Pancreas (tissue), 10 donors: ENCODE data around the gene UBAC2. TPM values are rescaled to one million over a fixed set of nuclear protein-coding genes. Genes with fewer than 3 reads are reported as not detected.
A peak's percentile ranks its signal among the peaks of the same experiment; 100 is the strongest.

Experiments used
- ATAC-seq, 4 donors: fragments of 200-7000 bp; cut with Tn5 transposase; one replicate each; pipeline versions ENCODE4 v1.8.0 to v1.9.1; 2020; ENCODE audit warnings: mild to moderate bottlenecking in 4 of 4, moderate library complexity in 4 of 4
- DNase-seq, 6 donors: peaks; one replicate each; pipeline ENCODE4 v3.0.0-alpha.2; 2020
- FAIRE-seq: peaks from 2 replicates; lab custom pipeline; 2012; peaks lifted over from hg19 to GRCh38; lab: Jason Lieb, UNC
- H3K27ac ChIP-seq, 4 donors: fragments of 200-600 bp; sonication (generic); 1 replicate in 3 of 4; 2 replicates in 1 of 4; pipeline versions ENCODE4 v1.5.0 to v1.8.0; 2020
- H3K27me3 ChIP-seq, 4 donors: fragments of 200-600 bp; one replicate each; pipeline ENCODE4 v1.8.0; 2021
- H3K36me3 ChIP-seq, 3 donors: fragments of 200-600 bp; sonication (generic) in 1 of 3; one replicate each; pipeline versions ENCODE4 v1.5.0 to v1.8.0; 2020 to 2021
- H3K4me1 ChIP-seq, 3 donors: fragments of 200-600 bp; one replicate each; pipeline ENCODE4 v1.8.0; 2021
- H3K4me3 ChIP-seq, 4 donors: fragments of 200-600 bp; sonication (generic) in 2 of 4; one replicate each; pipeline versions ENCODE4 v1.5.0 to v1.8.0; 2020 to 2021
- H3K9me3 ChIP-seq, 4 donors: fragments of 200-600 bp; one replicate each; pipeline ENCODE4 v1.8.0; 2021
- CTCF ChIP-seq, 4 donors: fragments of 200-600 bp; sonication (generic) in 3 of 4; IDR thresholded peaks; one replicate each; pipeline versions ENCODE4 v1.5.0 to v1.8.0; 2021; ENCODE audit warnings: antibody characterized with exemption in 4 of 4
- WGBS, 2 donors: extraction: QIAGEN DNeasy Blood & Tissue Kit; methylation state at CpG; one replicate each; pipeline ENCODE4 v1.1.7; 2013; 5-methylcytosine and 5-hydroxymethylcytosine counted together
- intact Hi-C, 3 donors: fragments of 100-400 bp; cut with DNase I; formaldehyde crosslinking; loops; one replicate each; pipeline versions ENCODE4 v1.11.1 to v1.14.2; 2022
- polyA plus RNA-seq, 2 donors: library from polyadenylated mRNA; stranded (reverse); fragments of 200-250 nt; gene quantifications; one replicate each; pipeline ENCODE4 v1.2.3, GENCODE V29; 2013
- total RNA-seq, 6 donors: library from RNA; stranded (reverse); fragmentation: NEBNext Ultra II Directional in 4 of 6; extraction: Animal tissue kit (Norgen Biotek cat#: 25700) in 4 of 6; gene quantifications; one replicate each; pipeline versions ENCODE4 v1.2.1 to v1.2.4, GENCODE V29; 2021 to 2023
- donor health status: healthy with polysubstance abuse.
- donor health status: DM: no; HTN: no; CAD: no; lungs with moderate emphysema.
- donor health status: DM: no; HTN: no; CAD: no.
- donor health status: control.
- donor health status: control.
- donor health status: Bipolar disorder and iron deficiency.
- donor health status: DM: yes; HTN: yes; CAD: no.
- donor health status: DM: no; HTN: no; CAD: no.
- donor health status: DM: no; HTN: no; CAD: no.
- donor health status: DM: yes; HTN: yes; CAD: no.

UBAC2 gene
- total and polyA plus RNA-seq, 8 donors, result 17.5 to 29.5 (median 26.9) TPM

- no peaks in the 10 kb centered on the region for H3K36me3 ChIP-seq
- ATAC-seq, result no peak
- FAIRE-seq, result no peak
- H3K9me3 ChIP-seq, result no peaks in the 10 kb centered on the region
- WGBS, 2 donors, result 61 to 62% methylated on average over 6 of the region's 6 CpGs
- no peaks in the 10 kb centered on the region for H3K27me3 ChIP-seq
- peaks cover 10 to 28% (median 16%) of the 10 kb centered on the region in 3 donors for H3K4me1 ChIP-seq
- TF ChIP-seq CTCF (IDR thresholded peaks at IDR 0.05), result no peak
- intact Hi-C loops, result no loop called here
- no peak overlapping the region for H3K27ac ChIP-seq
- H3K4me3 ChIP-seq, result no peak overlapping the region
- no peak for DNase-seq
These were observed 19.7 kb downstream of the UBAC2 start for GRCh38 chr13:99220199-99220935.

GRCh38 chr13:99221567-99222239, 21.0 kb downstream of the UBAC2 start:
- H3K9me3 ChIP-seq, result no peaks in the 10 kb centered on the region
- H3K27ac ChIP-seq, result no peak overlapping the region
- intact Hi-C loops, result no loop called here
- 90% methylated on average over 8 of the region's 8 CpGs for WGBS, 2 donors
- H3K4me3 ChIP-seq, result no peak overlapping the region
- H3K4me1 ChIP-seq, result peaks cover 10 to 28% (median 16%) of the 10 kb centered on the region in 3 donors
- no peak for DNase-seq
- H3K27me3 ChIP-seq, result no peaks in the 10 kb centered on the region
- no peak for TF ChIP-seq CTCF (IDR thresholded peaks at IDR 0.05)
- H3K36me3 ChIP-seq, result no peaks in the 10 kb centered on the region
- FAIRE-seq, result no peak
- ATAC-seq, result no peak

- ATAC-seq, result no peak
- no peaks in the 10 kb centered on the region for H3K9me3 ChIP-seq
- peaks cover 0 to 18% (median 6%) of the 10 kb centered on the region in 3 donors for H3K4me1 ChIP-seq
- H3K36me3 ChIP-seq, result no peaks in the 10 kb centered on the region
- DNase-seq, result no peak
- intact Hi-C loops, result no loop called here
- 43 to 50% methylated on average over 1 of the region's 1 CpG for WGBS, 2 donors
- no peak overlapping the region for H3K27ac ChIP-seq
- FAIRE-seq, result no peak
- H3K4me3 ChIP-seq, result no peak overlapping the region
- no peaks in the 10 kb centered on the region for H3K27me3 ChIP-seq
- TF ChIP-seq CTCF (IDR thresholded peaks at IDR 0.05), result no peak
These were observed 22.9 kb downstream of the UBAC2 start for GRCh38 chr13:99223587-99223986.

GRCh38 chr13:99224021-99224420, 23.4 kb downstream of the UBAC2 start:
- no peak overlapping the region for H3K27ac ChIP-seq
- H3K27me3 ChIP-seq, result no peaks in the 10 kb centered on the region
- intact Hi-C loops, result no loop called here
- no peak for TF ChIP-seq CTCF (IDR thresholded peaks at IDR 0.05)
- 57 to 74% methylated on average over 2 of the region's 2 CpGs for WGBS, 2 donors
- DNase-seq (no peak), ATAC-seq (peak in 1 of 4 donors; percentile 12), FAIRE-seq (no peak)
- H3K36me3 ChIP-seq, result no peaks in the 10 kb centered on the region
- H3K9me3 ChIP-seq, result no peaks in the 10 kb centered on the region
- H3K4me1 ChIP-seq, result peaks cover 0 to 13% (median 9%) of the 10 kb centered on the region in 3 donors
- H3K4me3 ChIP-seq, result no peak overlapping the region

GRCh38 chr13:99225078-99225477, 24.4 kb downstream of the UBAC2 start:
- Histone ChIP-seq H3K27me3 (no peaks in the 10 kb centered on the region), H3K9me3 (no peaks in the 10 kb centered on the region), H3K4me1 (peaks cover 0 to 12% (median 7%) of the 10 kb centered on the region in 3 donors), H3K4me3 (no peak overlapping the region), H3K27ac (no peak overlapping the region), H3K36me3 (no peaks in the 10 kb centered on the region)
- FAIRE-seq (no peak), DNase-seq (no peak), ATAC-seq (peak in 1 of 4 donors; percentile 61)
- intact Hi-C loops, result no loop called here
- TF ChIP-seq CTCF (IDR thresholded peaks at IDR 0.05), result no peak
- WGBS, 2 donors, result 69 to 92% methylated on average over 4 of the region's 4 CpGs
